Amygdala (tissue), 56 donors: ENCODE data around the gene BZW1.

Experiments used
- DNase-seq, 56 donors: peaks; one replicate each; lab custom pipeline; 2025; lab: John Stamatoyannopoulos, UW

Gene BZW1

DNA sequence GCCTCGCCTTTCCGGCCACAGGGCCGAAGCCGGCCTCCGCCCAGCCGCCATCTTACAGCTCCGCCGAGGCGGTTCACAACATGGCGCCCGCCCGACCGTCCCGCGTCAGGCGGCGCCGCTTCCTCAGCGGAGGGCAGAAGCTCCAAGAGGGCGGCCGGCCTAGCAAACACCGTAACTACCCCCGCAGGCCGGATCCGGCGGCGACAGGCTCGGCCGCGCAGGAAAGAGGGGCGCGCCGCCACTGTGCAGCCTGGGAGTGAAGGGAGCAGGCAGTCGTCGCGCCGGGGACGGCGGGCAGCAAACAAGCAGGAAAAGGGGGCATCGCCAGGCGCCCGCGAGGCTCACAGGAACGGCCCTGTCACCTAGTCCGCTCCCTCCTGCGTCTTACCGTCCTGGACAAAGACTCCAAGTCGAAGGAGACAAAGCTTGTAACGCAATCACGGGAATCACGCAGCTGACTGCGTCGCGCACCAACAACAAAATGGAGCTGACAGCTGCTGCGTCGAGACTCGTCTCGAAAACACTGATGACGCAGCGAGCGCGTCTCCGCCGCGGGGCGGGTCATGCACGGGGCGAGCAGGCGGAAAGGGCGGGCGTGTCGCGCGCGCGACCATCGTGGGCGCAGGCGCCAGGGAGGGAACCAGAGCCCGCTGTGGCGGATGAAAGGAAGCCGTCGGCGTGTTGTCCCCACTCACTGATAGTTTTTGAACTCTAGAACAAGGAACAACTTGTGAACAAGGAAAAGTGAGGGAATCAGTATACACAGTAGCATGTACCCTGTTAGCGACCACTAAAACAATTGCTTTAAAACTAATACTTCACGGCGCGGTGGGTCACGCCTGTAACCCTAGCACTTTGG lies 52.7 kb downstream of the BZW1 start, which contains the start of gene CLK1:
TSS of gene CLK1 (minus strand) at position 483 of the 859 bp plus-strand sequence. CDS start 2,796 bp downstream, outside the sequence.
- DNase-seq: peak; percentile 73 to 98 (median 92)

- no peak for DNase-seq
Measured at GRCh38 chr2:200869014-200869413, 57.3 kb downstream of the BZW1 start.

DNA sequence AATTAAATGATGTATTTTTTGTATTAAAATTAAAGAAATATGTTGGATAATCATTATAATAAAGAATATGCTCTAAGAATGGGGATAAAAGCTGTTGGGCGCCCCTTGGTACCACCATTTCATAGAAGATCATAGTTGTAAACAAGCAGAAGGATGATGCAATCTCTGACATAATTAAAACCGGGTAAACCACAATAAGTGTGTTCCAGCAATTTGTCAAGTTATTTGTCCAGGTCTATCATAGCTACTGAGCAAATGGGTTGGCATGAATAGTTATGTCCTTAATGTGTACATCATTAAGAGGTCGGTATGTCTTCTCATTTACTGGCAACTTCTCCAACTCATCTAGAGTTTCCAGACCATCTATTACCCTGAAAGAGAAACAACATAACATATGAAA lies 59.4 kb downstream of the BZW1 start:
- no peak for DNase-seq

DNA sequence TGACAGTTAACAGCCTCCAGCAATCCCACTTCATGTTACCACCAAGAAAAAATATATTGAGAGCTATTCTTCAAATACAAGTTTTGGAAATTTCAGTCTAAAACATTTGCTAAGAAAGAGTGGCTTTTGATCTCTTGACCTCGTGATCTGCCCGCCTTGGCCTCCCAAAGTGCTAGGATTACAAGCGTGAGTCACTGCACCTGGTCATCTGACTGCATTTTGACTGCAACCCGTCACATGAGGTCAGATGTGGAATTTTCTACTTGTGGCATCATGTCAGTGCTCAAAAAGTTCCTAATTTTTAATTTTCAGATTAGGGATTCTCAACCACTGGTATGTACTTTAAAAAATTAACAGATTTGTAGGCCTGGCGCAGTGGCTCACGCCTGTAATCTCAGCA lies 61.9 kb downstream of the BZW1 start:
- DNase-seq: no peak
